Measurements from ENCODE around the gene SLC38A7. TPM values are rescaled to one million over a fixed set of nuclear protein-coding genes. Genes with fewer than 3 reads are reported as not detected.

Gene SLC38A7
- total and polyA plus RNA-seq, 2 of the 13 experiments (the other 11 are each of a cell fraction or from before 2014, with no cell fraction given): 13.2 to 14.1 TPM

GRCh38 chr16:58733671-58734458 lies 49.3 kb upstream of the SLC38A7 start, which contains the start of gene GOT2 (continued):
- TF ChIP-seq, protein P1, sequence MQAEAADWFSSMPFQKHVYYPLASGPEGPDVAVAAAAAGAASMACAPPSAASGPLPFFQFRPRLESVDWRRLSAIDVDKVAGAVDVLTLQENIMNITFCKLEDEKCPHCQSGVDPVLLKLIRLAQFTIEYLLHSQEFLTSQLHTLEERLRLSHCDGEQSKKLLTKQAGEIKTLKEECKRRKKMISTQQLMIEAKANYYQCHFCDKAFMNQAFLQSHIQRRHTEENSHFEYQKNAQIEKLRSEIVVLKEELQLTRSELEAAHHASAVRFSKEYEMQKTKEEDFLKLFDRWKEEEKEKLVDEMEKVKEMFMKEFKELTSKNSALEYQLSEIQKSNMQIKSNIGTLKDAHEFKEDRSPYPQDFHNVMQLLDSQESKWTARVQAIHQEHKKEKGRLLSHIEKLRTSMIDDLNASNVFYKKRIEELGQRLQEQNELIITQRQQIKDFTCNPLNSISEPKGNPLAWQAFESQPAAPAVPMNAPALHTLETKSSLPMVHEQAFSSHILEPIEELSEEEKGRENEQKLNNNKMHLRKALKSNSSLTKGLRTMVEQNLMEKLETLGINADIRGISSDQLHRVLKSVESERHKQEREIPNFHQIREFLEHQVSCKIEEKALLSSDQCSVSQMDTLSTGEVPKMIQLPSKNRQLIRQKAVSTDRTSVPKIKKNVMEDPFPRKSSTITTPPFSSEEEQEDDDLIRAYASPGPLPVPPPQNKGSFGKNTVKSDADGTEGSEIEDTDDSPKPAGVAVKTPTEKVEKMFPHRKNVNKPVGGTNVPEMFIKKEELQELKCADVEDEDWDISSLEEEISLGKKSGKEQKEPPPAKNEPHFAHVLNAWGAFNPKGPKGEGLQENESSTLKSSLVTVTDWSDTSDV (CRISPR knock-in tag; IDR thresholded peaks at IDR 0.05): no peak
- no peak; the same call in 1 of the 2 replicates for TF ChIP-seq ZNF136 (CRISPR knock-in tag; IDR thresholded peaks at IDR 0.05; ENCODE audit: low read depth)
- no peak for TF ChIP-seq ZNF33B (CRISPR knock-in tag; IDR thresholded peaks at IDR 0.05)
- TF ChIP-seq FIP1L1 (IDR thresholded peaks at IDR 0.05; ENCODE audit: borderline replicate concordance, insufficient read depth, low read depth, low read length): 0 out of 2 replicates have a peak, but pooled peaks have one; percentile 89
- no peak for TF ChIP-seq USF2 (IDR thresholded peaks at IDR 0.05; ENCODE audit: low read depth, low read length)
- TF ChIP-seq USF2 (CRISPR knock-in tag; IDR thresholded peaks at IDR 0.05; ENCODE audit: borderline replicate concordance): peak; percentile 51; the same call in 1 of the 2 replicates
- TF ChIP-seq CREB1 (IDR thresholded peaks at IDR 0.05): peak; percentile 87
- no peak for TF ChIP-seq CREB1 (CRISPR knock-in tag; IDR thresholded peaks at IDR 0.05)
- TF ChIP-seq ZNF281 (CRISPR knock-in tag; IDR thresholded peaks at IDR 0.05; ENCODE audit: borderline replicate concordance): 0 out of 2 replicates have a peak, but pooled peaks have one; percentile 42
- TF ChIP-seq, protein P2, sequence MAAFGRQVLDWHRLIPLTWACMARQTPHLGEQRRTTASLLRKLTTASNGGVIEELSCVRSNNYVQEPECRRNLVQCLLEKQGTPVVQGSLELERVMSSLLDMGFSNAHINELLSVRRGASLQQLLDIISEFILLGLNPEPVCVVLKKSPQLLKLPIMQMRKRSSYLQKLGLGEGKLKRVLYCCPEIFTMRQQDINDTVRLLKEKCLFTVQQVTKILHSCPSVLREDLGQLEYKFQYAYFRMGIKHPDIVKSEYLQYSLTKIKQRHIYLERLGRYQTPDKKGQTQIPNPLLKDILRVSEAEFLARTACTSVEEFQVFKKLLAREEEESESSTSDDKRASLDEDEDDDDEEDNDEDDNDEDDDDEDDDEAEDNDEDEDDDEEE (CRISPR knock-in tag; IDR thresholded peaks at IDR 0.05): peak; percentile 78; the same call in 1 of the 2 replicates
- TF ChIP-seq POGZ (CRISPR knock-in tag; IDR thresholded peaks at IDR 0.05): peak; percentile 100
- TF ChIP-seq, protein P3, sequence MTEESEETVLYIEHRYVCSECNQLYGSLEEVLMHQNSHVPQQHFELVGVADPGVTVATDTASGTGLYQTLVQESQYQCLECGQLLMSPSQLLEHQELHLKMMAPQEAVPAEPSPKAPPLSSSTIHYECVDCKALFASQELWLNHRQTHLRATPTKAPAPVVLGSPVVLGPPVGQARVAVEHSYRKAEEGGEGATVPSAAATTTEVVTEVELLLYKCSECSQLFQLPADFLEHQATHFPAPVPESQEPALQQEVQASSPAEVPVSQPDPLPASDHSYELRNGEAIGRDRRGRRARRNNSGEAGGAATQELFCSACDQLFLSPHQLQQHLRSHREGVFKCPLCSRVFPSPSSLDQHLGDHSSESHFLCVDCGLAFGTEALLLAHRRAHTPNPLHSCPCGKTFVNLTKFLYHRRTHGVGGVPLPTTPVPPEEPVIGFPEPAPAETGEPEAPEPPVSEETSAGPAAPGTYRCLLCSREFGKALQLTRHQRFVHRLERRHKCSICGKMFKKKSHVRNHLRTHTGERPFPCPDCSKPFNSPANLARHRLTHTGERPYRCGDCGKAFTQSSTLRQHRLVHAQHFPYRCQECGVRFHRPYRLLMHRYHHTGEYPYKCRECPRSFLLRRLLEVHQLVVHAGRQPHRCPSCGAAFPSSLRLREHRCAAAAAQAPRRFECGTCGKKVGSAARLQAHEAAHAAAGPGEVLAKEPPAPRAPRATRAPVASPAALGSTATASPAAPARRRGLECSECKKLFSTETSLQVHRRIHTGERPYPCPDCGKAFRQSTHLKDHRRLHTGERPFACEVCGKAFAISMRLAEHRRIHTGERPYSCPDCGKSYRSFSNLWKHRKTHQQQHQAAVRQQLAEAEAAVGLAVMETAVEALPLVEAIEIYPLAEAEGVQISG (CRISPR knock-in tag; IDR thresholded peaks at IDR 0.05): peak; percentile 100
- peak; percentile 93 for TF ChIP-seq ERF (CRISPR knock-in tag; IDR thresholded peaks at IDR 0.05)
- TF ChIP-seq KLF16 (CRISPR knock-in tag; IDR thresholded peaks at IDR 0.05): peak in 1 of 2 experiments; percentile 96; a peak in 2 of 4 replicates
- TF ChIP-seq KLF13 (CRISPR knock-in tag; IDR thresholded peaks at IDR 0.05): no peak
- no peak for TF ChIP-seq TBX3 (IDR thresholded peaks at IDR 0.05; ENCODE audit: borderline replicate concordance)

All from HepG2 (cell line).